Nephron progenitor cell (in vitro differentiated cells): ENCODE measurements around the gene CHL1.

Experiments
- DNase-seq: peaks from one replicate; pipeline ENCODE4 v3.0.0; 2021
- H3K27ac Mint-ChIP-seq: 2 replicates; pipeline ENCODE4 v1.8.0; 2021; ENCODE audit warnings: mild to moderate bottlenecking, moderate library complexity, mixed read lengths
- H3K27me3 Mint-ChIP-seq: 2 replicates; pipeline ENCODE4 v1.8.0; 2021; ENCODE audit warnings: mild to moderate bottlenecking, low read depth, mixed read lengths; ENCODE audit not compliant: poor library complexity
- H3K36me3 Mint-ChIP-seq: 2 replicates; pipeline ENCODE4 v1.8.0; 2021; ENCODE audit warnings: low read depth, mixed read lengths
- H3K4me1 Mint-ChIP-seq: 2 replicates; pipeline ENCODE4 v1.8.0; 2021; ENCODE audit warnings: mixed read lengths
- H3K4me3 Mint-ChIP-seq: 2 replicates; pipeline ENCODE4 v1.8.0; 2021; ENCODE audit warnings: mild to moderate bottlenecking, moderate library complexity, mixed read lengths
- H3K9me3 Mint-ChIP-seq: 2 replicates; pipeline ENCODE4 v1.8.0; 2021; ENCODE audit warnings: mild to moderate bottlenecking, moderate library complexity, mixed read lengths
- TF ChIP-seq, protein P1 (sequence below): fragments of 200-600 bp; sonication (generic); IDR thresholded peaks from 2 replicates; pipeline ENCODE4 v1.5.0; 2021; ENCODE audit warnings: antibody characterized with exemption

CHL1 gene

GRCh38 chr3:173886-174285, 22.7 kb upstream of the CHL1 start:
- Mint-ChIP-seq H3K36me3 (no peaks in the 10 kb centered on the region), H3K9me3 (no peaks in the 10 kb centered on the region), H3K27ac (no peak overlapping the region), H3K4me3 (no peak overlapping the region), H3K4me1 (peaks cover 5% of the 10 kb centered on the region), H3K27me3 (peaks cover 7% of the 10 kb centered on the region)
- DNase-seq: no peak
- TF ChIP-seq, protein P1, sequence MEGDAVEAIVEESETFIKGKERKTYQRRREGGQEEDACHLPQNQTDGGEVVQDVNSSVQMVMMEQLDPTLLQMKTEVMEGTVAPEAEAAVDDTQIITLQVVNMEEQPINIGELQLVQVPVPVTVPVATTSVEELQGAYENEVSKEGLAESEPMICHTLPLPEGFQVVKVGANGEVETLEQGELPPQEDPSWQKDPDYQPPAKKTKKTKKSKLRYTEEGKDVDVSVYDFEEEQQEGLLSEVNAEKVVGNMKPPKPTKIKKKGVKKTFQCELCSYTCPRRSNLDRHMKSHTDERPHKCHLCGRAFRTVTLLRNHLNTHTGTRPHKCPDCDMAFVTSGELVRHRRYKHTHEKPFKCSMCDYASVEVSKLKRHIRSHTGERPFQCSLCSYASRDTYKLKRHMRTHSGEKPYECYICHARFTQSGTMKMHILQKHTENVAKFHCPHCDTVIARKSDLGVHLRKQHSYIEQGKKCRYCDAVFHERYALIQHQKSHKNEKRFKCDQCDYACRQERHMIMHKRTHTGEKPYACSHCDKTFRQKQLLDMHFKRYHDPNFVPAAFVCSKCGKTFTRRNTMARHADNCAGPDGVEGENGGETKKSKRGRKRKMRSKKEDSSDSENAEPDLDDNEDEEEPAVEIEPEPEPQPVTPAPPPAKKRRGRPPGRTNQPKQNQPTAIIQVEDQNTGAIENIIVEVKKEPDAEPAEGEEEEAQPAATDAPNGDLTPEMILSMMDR: no peak

DNA sequence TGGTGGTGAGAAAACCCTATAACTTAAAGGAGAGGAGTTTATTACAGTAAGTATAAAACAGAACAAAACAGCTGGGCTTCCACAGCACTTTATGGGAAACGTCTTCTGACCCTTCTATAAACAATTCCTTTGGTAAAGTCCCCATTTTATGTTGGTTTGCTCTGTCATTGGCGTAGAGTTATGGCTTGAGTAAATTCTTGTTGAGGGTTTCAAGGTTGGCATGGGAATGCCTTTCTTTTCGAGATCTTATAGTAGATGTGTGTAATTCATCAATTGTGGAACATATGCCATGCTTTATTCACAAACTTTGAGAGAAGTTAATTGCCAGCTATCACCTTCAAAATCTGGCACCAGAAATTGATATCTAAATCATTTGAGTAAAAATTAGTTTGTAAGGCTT, 11.6 kb upstream of the CHL1 start:
- TF ChIP-seq, protein P1: no peak
- Mint-ChIP-seq H3K4me3 (no peak overlapping the region), H3K4me1 (peaks cover 12% of the 10 kb centered on the region), H3K36me3 (no peaks in the 10 kb centered on the region), H3K27me3 (no peaks in the 10 kb centered on the region), H3K9me3 (peaks cover 9% of the 10 kb centered on the region), H3K27ac (peak overlapping the region; percentile 19)
- DNase-seq: no peak

GRCh38 chr3:192215-192929, 4.2 kb upstream of the CHL1 start:
- H3K27me3 Mint-ChIP-seq: peaks cover 27% of the 10 kb centered on the region
- H3K4me3 Mint-ChIP-seq: no peak overlapping the region
- peaks cover 6% of the 10 kb centered on the region for H3K4me1 Mint-ChIP-seq
- TF ChIP-seq, protein P1: no peak
- no peak overlapping the region for H3K27ac Mint-ChIP-seq
- H3K36me3 Mint-ChIP-seq: no peaks in the 10 kb centered on the region
- no peak for DNase-seq
- H3K9me3 Mint-ChIP-seq: peaks cover 6% of the 10 kb centered on the region

GRCh38 chr3:194001-194400, 2.6 kb upstream of the CHL1 start:
- Mint-ChIP-seq H3K27me3 (peaks cover 27% of the 10 kb centered on the region), H3K4me3 (no peak overlapping the region), H3K9me3 (no peaks in the 10 kb centered on the region), H3K27ac (no peak overlapping the region), H3K36me3 (no peaks in the 10 kb centered on the region), H3K4me1 (peaks cover 6% of the 10 kb centered on the region)
- DNase-seq: no peak
- TF ChIP-seq, protein P1: no peak

GRCh38 chr3:194421-194820, 2.1 kb upstream of the CHL1 start:
- TF ChIP-seq, protein P1: no peak
- Mint-ChIP-seq H3K4me3 (no peak overlapping the region), H3K36me3 (no peaks in the 10 kb centered on the region), H3K27ac (no peak overlapping the region), H3K9me3 (no peaks in the 10 kb centered on the region), H3K27me3 (peaks cover 27% of the 10 kb centered on the region), H3K4me1 (peaks cover 6% of the 10 kb centered on the region)
- no peak for DNase-seq

DNA sequence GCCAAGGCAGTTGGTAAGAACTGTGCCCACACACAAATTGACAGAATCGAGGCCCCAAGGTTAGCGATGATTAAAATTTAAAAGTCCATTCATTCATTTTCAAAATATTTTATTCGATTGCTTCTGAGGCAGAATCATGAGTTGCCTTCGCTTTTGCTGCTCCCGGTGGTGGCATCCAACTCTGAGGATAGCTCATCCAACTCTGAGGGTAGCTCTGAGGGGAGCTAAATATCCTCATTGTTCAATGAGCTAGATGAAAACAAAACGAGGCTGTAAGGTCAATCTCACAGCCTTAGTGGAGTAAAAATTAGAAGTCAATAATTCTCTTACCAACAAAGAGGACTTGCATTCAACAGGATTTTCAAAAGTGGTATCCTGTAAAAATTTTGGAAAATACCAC, 897 bp upstream of the CHL1 start:
- Mint-ChIP-seq H3K36me3 (no peaks in the 10 kb centered on the region), H3K9me3 (no peaks in the 10 kb centered on the region), H3K27ac (no peak overlapping the region), H3K27me3 (peaks cover 32% of the 10 kb centered on the region), H3K4me3 (no peak overlapping the region), H3K4me1 (peaks cover 6% of the 10 kb centered on the region)
- DNase-seq: no peak
- TF ChIP-seq, protein P1: no peak
